GM10266 (cell line): ENCODE results near the gene OSGEPL1.
"Not testable (repeated sequence)": the region's sequence is repeated elsewhere in the genome, so short reads cannot be mapped to it uniquely, and the experiment has no call there.

Experiments
- DNase-seq: peaks from one replicate; pipeline ENCODE4 v3.0.0; 2012; ENCODE audit errors: extremely low spot score
- CTCF ChIP-seq: IDR thresholded peaks from 2 replicates; pipeline ENCODE4 v1.5.1; 2012; ENCODE audit warnings: mild to moderate bottlenecking, low read depth; ENCODE audit not compliant: control insufficient read depth, insufficient read depth; ENCODE audit errors: missing control alignments

Gene OSGEPL1

GRCh38 chr2:189729430-189729829 is 33.2 kb downstream of the OSGEPL1 start:
- no peak for TF ChIP-seq CTCF
- no peak for DNase-seq

DNA sequence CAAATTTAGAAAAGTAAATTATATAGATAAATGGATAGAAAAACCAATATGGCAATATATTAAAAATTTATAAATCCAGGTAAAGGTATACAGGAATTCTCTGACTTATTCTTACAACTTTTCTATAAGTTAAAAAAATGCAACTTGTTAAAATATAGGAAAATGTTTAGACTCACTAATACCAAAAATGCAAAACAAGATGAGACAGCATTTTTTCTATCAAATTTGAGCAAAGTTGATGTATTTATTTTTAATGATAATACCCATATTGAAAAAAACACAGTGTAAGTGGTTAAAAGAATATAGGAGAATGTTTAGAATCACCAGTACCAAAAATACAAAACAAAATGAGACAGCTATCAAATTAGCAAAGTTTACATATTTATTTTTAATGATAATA is 35.7 kb downstream of the OSGEPL1 start:
- no peak for DNase-seq

DNA sequence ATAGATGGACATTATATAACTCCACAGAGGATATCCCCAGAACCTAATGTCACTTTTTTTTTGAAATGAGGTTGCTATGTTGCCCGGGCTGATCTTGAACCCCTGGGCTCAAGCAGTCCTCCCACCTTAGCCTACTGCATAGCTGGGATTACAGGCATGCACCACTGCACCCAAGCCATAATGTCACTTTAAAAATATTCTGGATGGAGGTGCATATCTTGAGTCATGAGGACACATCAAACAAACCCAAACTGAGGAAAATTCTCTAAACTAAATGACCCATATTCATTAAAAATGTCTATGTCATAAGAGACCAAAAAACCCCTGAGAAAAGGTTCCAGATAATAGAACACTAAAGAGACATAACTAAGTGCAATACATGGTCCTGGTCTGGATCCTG is 36.3 kb downstream of the OSGEPL1 start:
- no peak for TF ChIP-seq CTCF
- no peak for DNase-seq

More for the DNA sequence above, 35.7 kb downstream of the OSGEPL1 start:
- no peak for TF ChIP-seq CTCF

DNA sequence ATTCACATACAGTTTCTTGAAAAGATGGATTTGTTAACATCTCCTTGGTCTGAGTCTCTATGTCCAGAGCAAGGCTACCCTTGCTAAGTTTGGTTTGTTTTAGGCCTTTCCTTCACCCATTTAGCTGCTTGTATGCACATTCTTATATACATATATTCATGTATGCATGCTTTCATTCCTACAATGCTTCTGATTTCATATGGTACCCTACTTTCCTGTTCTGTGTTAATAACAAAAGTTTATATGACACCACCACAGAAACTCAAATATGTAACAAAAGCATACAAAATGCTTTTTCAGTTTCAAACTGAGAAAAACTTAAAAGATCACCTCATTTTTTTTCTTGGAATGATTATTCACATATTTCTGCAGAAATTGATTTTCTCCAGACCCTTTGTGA is 39.4 kb downstream of the OSGEPL1 start:
- no peak for DNase-seq
- TF ChIP-seq CTCF, result no peak

DNA sequence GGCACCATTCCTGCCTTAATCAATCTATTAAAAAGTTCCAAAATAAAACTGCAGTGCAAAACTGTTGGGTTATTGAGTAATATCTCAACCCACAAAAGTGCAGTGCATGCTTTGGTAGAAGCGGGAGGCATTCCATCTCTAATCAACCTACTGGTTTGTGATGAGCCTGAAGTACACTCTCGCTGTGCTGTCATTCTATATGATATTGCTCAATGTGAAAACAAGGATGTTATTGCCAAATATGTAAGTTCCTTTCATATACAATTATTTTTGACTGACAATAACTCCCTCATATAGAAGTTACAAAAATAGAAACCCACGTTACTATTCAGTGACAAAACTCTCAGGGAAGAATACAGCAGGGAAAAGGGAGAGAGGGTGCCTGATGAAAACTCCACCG is 43.0 kb downstream of the OSGEPL1 start:
- no peak for DNase-seq
- no peak for TF ChIP-seq CTCF

- DNase-seq, result not testable (repeated sequence)
These were observed 45.0 kb downstream of the OSGEPL1 start for GRCh38 chr2:189717593-189717992.

DNA sequence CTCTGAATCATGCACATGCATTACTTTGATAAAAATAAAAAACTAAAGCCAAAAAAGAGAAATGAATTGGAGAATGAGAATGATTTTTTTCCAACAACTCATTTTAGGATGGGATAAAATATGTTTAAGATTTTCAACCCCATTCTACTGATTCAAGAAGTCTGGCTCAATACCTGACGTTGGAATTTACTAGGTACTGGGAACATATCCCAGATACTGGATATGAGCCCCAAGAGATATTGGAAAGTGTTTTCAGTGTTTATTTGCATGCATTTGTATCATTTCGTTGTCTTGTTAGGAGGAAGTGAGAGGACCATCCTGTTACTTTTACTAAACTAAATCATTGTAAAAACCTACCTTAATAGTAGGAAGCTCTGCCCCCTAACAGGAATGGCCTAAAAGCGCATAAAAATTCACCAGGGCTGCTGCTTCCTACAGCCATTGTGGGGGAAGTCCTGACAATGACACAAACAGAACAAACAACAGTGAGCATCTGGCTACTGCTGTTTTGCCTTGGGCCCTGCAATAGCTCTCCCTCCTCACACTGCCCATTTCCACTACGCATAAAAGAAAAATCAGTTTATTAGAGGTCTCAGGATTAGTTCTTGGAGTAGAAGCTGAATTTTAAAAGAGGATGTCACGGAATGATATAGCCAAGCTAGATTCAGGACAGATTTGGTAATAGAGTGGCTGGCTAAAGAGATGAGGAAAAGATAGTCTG is 52.9 kb downstream of the OSGEPL1 start:
- no peak for TF ChIP-seq CTCF
- no peak for DNase-seq

DNA sequence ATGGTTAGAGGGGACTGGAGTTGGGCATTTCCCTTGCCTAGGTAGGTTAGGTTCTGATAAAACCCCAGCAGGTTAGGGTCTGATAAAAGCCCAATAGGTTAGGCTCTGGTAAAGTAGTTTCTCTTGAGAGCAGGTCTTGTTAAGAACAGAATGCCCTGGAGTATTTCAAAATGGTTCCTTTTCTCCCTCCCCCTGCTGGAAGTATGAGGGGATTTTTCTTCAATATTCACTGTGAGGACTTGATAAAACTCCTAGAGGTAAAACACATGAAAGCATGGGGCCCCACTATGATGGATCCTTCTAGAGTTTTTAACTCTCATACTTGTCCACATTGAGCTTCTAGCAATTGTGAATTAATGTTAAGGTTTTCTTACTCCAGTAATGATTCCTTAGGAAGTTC is 60.5 kb downstream of the OSGEPL1 start:
- no peak for DNase-seq
- no peak for TF ChIP-seq CTCF
